ENCODE measurements around the gene EPHB1. TPM values are rescaled to one million over a fixed set of nuclear protein-coding genes. Genes with fewer than 3 reads are reported as not detected.

The EPHB1 gene
- total and polyA plus RNA-seq, 2 donors (not counting 3 experiments of a cell fraction or from before 2014, with no cell fraction given), result 1.3 to 5.2 TPM

DNA sequence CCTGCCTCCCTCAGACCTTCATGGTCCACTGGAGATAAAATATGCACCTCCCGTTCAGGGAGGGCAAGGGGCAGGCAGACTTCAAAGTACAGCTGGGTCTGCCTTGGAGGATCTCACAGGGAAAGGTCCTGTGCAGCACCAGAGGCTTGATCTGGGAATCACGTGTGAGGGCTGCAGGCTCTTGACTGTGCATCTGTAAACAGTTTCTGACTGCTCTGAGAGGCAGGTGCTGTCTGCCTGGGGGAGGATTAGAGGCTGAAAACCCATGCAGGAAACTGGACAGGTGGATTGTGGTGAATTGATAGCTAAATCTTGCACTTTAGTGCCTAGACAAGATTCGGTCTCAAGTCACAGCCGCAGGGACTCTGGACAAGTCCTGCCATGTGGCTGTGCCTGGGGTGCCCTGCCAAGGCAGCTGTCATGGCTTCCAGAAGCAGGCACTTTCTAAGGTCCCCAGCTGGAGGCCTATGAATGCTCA is 239.3 kb downstream of the EPHB1 start:
- Histone ChIP-seq H3K36me3 (ENCODE audit: control insufficient read depth in 2 of 2, extremely low read depth in 1 of 2, insufficient read depth in 2 of 2, low read length in 2 of 2) (no peaks in the 10 kb centered on the region), H3K27ac (ENCODE audit: insufficient read depth, low read depth, low read length) (no peak overlapping the region), H3K27me3 (ENCODE audit: control insufficient read depth in 2 of 2, insufficient read depth in 2 of 2, low read length in 2 of 2) (no peaks in the 10 kb centered on the region), H3K9ac (replicated peaks; ENCODE audit: extremely low read depth, insufficient read depth, low read length) (no peak overlapping the region), H3K9me1 (replicated peaks; ENCODE audit: control insufficient read depth, extremely low read depth, insufficient read depth, low read length) (no peaks in the 10 kb centered on the region), H3K9me3 (replicated peaks; ENCODE audit: control insufficient read depth, insufficient read depth, low read length) (no peaks in the 10 kb centered on the region), H3K4me2 (ENCODE audit: insufficient read depth, low read length) (no peak overlapping the region), H2AFZ (ENCODE audit: low read depth, low read length) (no peak overlapping the region), H3K4me3 (replicated peaks in 1 of 3; ENCODE audit: insufficient read depth in 1 of 3, low read depth in 1 of 3, low read length in 3 of 3) (no peak overlapping the region), H3K79me2 (ENCODE audit: control insufficient read depth, insufficient read depth, low read length) (no peaks in the 10 kb centered on the region), H4K20me1 (replicated peaks; ENCODE audit: control insufficient read depth, extremely low read depth, insufficient read depth, low read length) (no peaks in the 10 kb centered on the region), H3K4me1 (ENCODE audit: control insufficient read depth, extremely low read depth, insufficient read depth, low read length) (no peaks in the 10 kb centered on the region)
- FAIRE-seq, result no peak
- no TSS peak for BruUV-seq (replicated peaks)
- intact Hi-C loops (cut with micrococcal nuclease) (no loop called here), dilution Hi-C loops (cut with MboI; ENCODE audit: extremely low pct_ligation_motif_present, low sequenced_read_pairs) (no loop called here)
- ChIA-PET CTCF (interaction anchor here (0.9 kb wide), 1 partner anchor 18 kb away, joined by 3 read pairs; no protein-coding TSS in a partner anchor), POLR2A (no interaction called here)
- no peak for DNase-seq (ENCODE audit: low read depth, low spot score)
- TF ChIP-seq JUN (IDR thresholded peaks at IDR 0.05; ENCODE audit: borderline replicate concordance, insufficient read depth, insufficient read length, low read depth) (no peak), EZH2 (IDR thresholded peaks at IDR 0.05; ENCODE audit: borderline replicate concordance, low read depth, low read length, severe bottlenecking) (no peak), FOS (IDR thresholded peaks at IDR 0.05; ENCODE audit: borderline replicate concordance, insufficient read depth, low read length) (no peak), POLR2A (IDR thresholded peaks at IDR 0.05; ENCODE audit: low read depth, low read length) (no peak), GATA2 (IDR thresholded peaks at IDR 0.05; ENCODE audit: insufficient read depth, insufficient read length, low read depth, low read length) (no peak), MYC (IDR thresholded peaks at IDR 0.05; ENCODE audit: low read depth, low read length) (no peak), POLR2AphosphoS5 (IDR thresholded peaks at IDR 0.05; ENCODE audit: insufficient read depth, low read depth, low read length) (no peak)
- TF ChIP-seq, protein P1, sequence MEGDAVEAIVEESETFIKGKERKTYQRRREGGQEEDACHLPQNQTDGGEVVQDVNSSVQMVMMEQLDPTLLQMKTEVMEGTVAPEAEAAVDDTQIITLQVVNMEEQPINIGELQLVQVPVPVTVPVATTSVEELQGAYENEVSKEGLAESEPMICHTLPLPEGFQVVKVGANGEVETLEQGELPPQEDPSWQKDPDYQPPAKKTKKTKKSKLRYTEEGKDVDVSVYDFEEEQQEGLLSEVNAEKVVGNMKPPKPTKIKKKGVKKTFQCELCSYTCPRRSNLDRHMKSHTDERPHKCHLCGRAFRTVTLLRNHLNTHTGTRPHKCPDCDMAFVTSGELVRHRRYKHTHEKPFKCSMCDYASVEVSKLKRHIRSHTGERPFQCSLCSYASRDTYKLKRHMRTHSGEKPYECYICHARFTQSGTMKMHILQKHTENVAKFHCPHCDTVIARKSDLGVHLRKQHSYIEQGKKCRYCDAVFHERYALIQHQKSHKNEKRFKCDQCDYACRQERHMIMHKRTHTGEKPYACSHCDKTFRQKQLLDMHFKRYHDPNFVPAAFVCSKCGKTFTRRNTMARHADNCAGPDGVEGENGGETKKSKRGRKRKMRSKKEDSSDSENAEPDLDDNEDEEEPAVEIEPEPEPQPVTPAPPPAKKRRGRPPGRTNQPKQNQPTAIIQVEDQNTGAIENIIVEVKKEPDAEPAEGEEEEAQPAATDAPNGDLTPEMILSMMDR (IDR thresholded peaks at IDR 0.05; ENCODE audit: extremely low read depth in 1 of 2, insufficient read depth in 1 of 2, low read depth in 1 of 2, low read length in 2 of 2), result no peak
- TF ChIP-seq, protein P2, sequence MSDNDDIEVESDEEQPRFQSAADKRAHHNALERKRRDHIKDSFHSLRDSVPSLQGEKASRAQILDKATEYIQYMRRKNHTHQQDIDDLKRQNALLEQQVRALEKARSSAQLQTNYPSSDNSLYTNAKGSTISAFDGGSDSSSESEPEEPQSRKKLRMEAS (IDR thresholded peaks at IDR 0.05; ENCODE audit: insufficient read depth, insufficient read length), result no peak
